RWPE1 (cell line): ENCODE data around the gene BEND2.

Source experiments
- CTCF ChIA-PET: fragments of 350-600 bp; sonication (Branson Sonifier 250); formaldehyde crosslinking; extraction: SDS; loops from one replicate; lab custom pipeline; 2021; lab: Yijun Ruan, JAX
- POLR2A ChIA-PET: fragments of 400-600 bp; formaldehyde crosslinking; extraction: SDS; loops from one replicate; lab custom pipeline; 2020; ENCODE audit warnings: antibody characterized with exemption; ENCODE audit not compliant: low non-redundant PET; lab: Yijun Ruan, JAX
- DNase-seq: peaks from one replicate; pipeline ENCODE4 v3.0.0; 2012; ENCODE audit warnings: low spot score
- H3K27ac ChIP-seq: fragments of 450-650 bp; 2 replicates; pipeline ENCODE4 v1.5.1; 2017
- TF ChIP-seq, protein P1 (sequence below): fragments of 450-650 bp; conservative IDR thresholded peaks from 2 replicates; pipeline ENCODE4 v1.5.1; 2017; ENCODE audit warnings: low read depth, mild to moderate bottlenecking

BEND2 gene

GRCh38 chrX:18151649-18152048, 69.0 kb downstream of the BEND2 start:
- TF ChIP-seq, protein P1, sequence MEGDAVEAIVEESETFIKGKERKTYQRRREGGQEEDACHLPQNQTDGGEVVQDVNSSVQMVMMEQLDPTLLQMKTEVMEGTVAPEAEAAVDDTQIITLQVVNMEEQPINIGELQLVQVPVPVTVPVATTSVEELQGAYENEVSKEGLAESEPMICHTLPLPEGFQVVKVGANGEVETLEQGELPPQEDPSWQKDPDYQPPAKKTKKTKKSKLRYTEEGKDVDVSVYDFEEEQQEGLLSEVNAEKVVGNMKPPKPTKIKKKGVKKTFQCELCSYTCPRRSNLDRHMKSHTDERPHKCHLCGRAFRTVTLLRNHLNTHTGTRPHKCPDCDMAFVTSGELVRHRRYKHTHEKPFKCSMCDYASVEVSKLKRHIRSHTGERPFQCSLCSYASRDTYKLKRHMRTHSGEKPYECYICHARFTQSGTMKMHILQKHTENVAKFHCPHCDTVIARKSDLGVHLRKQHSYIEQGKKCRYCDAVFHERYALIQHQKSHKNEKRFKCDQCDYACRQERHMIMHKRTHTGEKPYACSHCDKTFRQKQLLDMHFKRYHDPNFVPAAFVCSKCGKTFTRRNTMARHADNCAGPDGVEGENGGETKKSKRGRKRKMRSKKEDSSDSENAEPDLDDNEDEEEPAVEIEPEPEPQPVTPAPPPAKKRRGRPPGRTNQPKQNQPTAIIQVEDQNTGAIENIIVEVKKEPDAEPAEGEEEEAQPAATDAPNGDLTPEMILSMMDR = no peak
- no peak overlapping the region for H3K27ac ChIP-seq
- POLR2A ChIA-PET = no interaction called here
- no peak for DNase-seq
- CTCF ChIA-PET = interaction anchor here (0.6 kb wide), 1 partner anchor 96 kb away, joined by 3 read pairs; no protein-coding TSS in a partner anchor

GRCh38 chrX:18151157-18151556, 69.5 kb downstream of the BEND2 start:
- DNase-seq = no peak
- POLR2A ChIA-PET = no interaction called here
- H3K27ac ChIP-seq = no peak overlapping the region
- TF ChIP-seq, protein P1 = no peak
- CTCF ChIA-PET = no interaction called here

GRCh38 chrX:18149454-18149853, 71.2 kb downstream of the BEND2 start:
- TF ChIP-seq, protein P1 = no peak
- POLR2A ChIA-PET = no interaction called here
- CTCF ChIA-PET = no interaction called here
- H3K27ac ChIP-seq = no peak overlapping the region
- DNase-seq = no peak

DNA sequence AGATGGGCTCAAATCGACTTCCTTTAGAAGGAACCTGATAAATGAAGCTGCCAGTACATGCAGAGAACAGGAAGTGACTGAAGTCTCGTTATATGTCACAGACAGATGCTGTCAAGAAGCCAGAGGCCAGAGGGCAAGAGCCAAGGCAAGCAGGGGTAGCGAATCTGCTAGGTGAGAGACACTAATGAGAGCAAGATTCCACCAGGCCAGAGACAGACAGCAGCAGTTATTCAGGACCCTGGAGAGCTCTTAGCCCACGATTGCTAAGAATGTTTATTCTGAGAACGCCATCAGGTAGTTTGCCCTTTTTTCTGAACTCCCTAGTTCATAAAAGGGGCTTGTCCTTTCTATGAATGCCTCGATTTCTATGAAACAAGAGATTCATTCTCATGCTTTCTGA, 73.7 kb downstream of the BEND2 start:
- CTCF ChIA-PET = interaction anchor here (0.9 kb wide), 1 partner anchor 18 kb away, joined by 3 read pairs; no protein-coding TSS in a partner anchor
- no peak overlapping the region for H3K27ac ChIP-seq
- DNase-seq = peak; percentile 6
- POLR2A ChIA-PET = no interaction called here
- TF ChIP-seq, protein P1 = no peak

GRCh38 chrX:18146009-18146408, 74.7 kb downstream of the BEND2 start:
- POLR2A ChIA-PET = no interaction called here
- no peak overlapping the region for H3K27ac ChIP-seq
- CTCF ChIA-PET = no interaction called here
- DNase-seq = no peak
- TF ChIP-seq, protein P1 = no peak

- no peak for DNase-seq
- ChIA-PET POLR2A (no interaction called here), CTCF (interaction anchor here (0.6 kb wide), 1 partner anchor 51 kb away, joined by 3 read pairs; no protein-coding TSS in a partner anchor)
- no peak overlapping the region for H3K27ac ChIP-seq
- TF ChIP-seq, protein P1 = no peak
Observed at GRCh38 chrX:18136816-18137215, 83.9 kb downstream of the BEND2 start.
